DND-41 (cell line): ENCODE data around the gene MDH1B.

Experiments used
- EZH2 ChIP-seq: IDR thresholded peaks from 3 replicates; pipeline ENCODE4 v1.6.1; 2012; ENCODE audit warnings: borderline replicate concordance, low read depth, mild to moderate bottlenecking, moderate library complexity, low read length, inconsistent platforms; ENCODE audit not compliant: severe bottlenecking
- TF ChIP-seq, protein P1 (sequence below): IDR thresholded peaks from 2 replicates; pipeline ENCODE4 v1.5.1; 2012; ENCODE audit warnings: borderline replicate concordance, low read length, moderate library complexity, mild to moderate bottlenecking; ENCODE audit not compliant: poor library complexity, severe bottlenecking; ENCODE audit errors: extremely low read depth

DNA sequence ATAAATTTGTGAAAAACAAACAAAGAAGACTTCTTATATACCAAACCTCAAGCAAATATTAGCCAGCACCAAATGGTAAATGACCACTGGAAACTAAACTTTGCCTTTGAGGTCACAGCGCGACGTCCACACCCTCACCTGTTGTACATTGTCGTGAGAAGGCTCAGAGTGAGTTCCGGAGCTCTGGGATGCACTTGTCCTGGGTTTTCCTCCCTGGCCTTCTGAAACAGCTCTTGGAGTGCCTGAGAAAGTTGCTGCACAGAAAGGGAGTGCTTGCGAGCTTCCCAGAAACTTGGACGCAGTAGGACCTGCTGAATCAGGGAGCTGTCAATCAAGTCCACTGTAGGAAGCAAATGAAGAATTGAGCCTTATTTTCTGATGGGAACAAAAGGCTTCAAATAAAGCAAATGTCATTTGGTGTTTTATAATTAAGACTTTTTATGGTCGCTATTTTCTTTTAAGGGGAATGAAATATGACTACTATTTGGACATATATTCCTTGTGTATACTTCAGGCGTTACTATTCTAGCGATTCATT, 57.9 kb downstream of the MDH1B start:
- TF ChIP-seq, protein P1, sequence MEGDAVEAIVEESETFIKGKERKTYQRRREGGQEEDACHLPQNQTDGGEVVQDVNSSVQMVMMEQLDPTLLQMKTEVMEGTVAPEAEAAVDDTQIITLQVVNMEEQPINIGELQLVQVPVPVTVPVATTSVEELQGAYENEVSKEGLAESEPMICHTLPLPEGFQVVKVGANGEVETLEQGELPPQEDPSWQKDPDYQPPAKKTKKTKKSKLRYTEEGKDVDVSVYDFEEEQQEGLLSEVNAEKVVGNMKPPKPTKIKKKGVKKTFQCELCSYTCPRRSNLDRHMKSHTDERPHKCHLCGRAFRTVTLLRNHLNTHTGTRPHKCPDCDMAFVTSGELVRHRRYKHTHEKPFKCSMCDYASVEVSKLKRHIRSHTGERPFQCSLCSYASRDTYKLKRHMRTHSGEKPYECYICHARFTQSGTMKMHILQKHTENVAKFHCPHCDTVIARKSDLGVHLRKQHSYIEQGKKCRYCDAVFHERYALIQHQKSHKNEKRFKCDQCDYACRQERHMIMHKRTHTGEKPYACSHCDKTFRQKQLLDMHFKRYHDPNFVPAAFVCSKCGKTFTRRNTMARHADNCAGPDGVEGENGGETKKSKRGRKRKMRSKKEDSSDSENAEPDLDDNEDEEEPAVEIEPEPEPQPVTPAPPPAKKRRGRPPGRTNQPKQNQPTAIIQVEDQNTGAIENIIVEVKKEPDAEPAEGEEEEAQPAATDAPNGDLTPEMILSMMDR = no peak
- no peak for TF ChIP-seq EZH2
